Measurements from ENCODE around the gene FAAH2.
"Not testable (repeated sequence)": the region's sequence is repeated elsewhere in the genome, so short reads cannot be mapped to it uniquely, and the experiment has no call there.

Gene FAAH2, protein sequence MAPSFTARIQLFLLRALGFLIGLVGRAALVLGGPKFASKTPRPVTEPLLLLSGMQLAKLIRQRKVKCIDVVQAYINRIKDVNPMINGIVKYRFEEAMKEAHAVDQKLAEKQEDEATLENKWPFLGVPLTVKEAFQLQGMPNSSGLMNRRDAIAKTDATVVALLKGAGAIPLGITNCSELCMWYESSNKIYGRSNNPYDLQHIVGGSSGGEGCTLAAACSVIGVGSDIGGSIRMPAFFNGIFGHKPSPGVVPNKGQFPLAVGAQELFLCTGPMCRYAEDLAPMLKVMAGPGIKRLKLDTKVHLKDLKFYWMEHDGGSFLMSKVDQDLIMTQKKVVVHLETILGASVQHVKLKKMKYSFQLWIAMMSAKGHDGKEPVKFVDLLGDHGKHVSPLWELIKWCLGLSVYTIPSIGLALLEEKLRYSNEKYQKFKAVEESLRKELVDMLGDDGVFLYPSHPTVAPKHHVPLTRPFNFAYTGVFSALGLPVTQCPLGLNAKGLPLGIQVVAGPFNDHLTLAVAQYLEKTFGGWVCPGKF

GRCh38 chrX:57286507-57287251, at the start of gene FAAH2:
Gene FAAH2, plus strand, starts transcription at chrX:57286706. Its CDS starts 120 bp downstream, at chrX:57286826.
- DNase-seq (ENCODE audit: low spot score) = no peak

DNA sequence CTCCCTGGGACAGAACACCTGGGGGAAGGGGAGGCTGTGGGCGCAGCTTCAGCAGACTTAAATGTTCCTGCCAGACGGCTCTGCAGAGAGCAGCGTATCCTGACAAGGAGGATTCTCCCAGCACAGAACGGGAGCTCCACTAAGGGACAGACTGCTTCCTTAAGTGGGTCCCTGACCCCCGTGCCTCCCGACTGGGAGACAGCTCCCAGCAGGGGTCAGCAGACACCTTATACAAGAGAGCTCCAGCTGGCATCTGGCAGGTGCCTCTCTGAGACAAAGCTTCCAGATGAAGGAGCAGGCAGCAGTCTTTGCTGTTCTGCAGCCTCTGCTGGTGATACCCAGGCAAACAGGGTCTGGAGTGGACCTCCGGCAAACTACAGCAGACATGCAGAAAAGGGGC, 44.5 kb upstream of the FAAH2 start:
- no peak for DNase-seq (ENCODE audit: low spot score)

DNA sequence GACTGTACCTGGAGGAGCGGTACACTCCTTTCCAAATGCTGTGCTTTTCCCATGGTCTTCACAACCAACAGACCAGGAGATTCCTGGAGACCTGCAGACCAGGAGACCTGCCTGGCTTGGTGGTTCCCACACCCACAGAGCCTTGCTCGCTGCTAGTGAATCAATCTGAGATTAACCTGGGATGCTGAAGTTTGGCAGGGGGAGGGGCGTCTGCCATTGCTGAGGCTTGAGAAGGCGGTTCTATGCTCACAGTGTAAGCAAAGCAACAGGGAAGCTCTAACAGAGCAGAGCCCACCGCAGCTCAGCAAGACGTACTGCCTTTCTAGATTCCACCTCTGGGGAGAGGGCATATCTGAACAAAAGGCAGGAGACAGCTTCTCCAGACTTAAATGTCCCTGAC, 34.5 kb upstream of the FAAH2 start:
- no peak for DNase-seq (ENCODE audit: low spot score)

DNA sequence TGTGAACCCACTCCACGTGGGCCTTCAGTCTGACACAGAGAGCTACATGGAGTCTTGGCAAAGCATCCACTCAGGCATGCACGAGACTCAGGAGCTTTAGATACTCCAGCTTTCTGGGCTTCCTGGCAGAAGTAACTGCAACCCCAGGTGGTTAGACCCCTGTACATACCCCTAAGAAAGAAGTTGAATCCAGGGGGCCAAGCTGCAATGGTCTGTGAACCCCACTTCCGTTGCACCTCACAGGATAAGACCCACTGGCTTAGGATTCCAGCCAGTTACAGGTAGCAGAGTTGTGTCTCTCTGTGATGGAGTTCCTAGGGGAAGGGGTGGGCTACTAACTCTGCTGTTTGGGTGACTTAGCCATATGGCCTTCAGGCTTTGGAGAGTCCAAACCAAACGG, 21.4 kb upstream of the FAAH2 start:
- DNase-seq (ENCODE audit: low spot score) = no peak

DNA sequence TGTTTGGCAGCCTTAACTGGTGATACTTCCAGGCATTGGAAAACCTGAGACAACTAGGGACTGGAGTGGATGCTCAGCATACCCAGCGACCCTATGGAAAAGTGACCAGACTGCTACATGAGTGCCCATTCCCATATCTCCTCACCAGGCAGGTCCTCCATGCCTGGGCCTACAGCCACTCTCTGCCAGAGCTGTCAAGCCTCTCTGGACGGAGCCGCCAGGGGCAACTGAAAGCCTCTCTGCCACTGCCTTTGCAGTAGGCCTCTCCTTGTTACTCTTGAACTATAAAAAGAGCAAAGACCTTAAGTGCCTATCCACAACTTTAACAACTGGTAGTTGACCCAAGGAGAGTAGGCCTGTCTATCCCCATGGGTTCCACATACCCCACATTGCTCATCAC, 20.2 kb upstream of the FAAH2 start:
- DNase-seq (ENCODE audit: low spot score) = no peak

DNA sequence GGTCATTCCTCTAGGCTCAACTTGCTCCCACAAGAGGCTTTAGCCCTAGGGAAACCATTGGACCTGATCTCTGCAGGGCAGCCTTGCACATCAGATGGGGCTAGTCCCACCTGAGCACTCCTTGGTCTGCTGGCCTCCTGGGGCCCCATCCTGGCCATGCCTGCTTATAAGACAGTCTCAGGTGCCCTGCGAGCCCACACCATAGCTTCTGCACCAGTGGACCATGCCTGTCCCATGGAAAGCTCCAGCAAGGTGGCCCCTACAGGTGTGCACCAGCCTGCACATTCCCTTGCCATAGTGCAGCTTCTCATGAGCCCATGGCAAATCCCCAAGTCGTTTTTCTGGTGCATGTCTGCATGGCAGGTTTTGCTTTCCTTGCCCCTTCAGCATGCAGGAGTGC, 19.6 kb upstream of the FAAH2 start:
- no peak for DNase-seq (ENCODE audit: low spot score)

DNA sequence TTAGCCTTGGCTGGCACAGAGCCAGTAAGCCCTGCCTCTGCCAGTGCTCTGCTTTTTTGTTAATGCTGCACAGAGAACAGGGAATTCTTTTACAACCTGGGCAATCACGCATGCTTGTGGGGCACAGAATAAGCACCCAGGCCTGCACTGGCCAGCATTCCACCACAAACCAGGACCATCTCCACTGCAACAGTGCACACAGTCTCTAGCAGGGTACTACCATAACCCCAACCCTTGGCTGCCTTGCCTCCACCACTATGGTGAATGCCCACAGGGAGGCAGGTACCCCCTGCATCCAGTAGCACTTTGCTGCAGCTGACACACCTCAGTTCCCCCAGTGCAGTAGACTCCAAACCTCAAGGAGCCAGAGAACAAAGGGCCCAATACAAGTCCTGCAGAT, 19.2 kb upstream of the FAAH2 start:
- DNase-seq (ENCODE audit: low spot score) = no peak

GRCh38 chrX:57270980-57271379, 15.5 kb upstream of the FAAH2 start:
- no peak for DNase-seq (ENCODE audit: low spot score)

- DNase-seq (ENCODE audit: low spot score) = no peak
Measured at GRCh38 chrX:57282568-57282967, 3.9 kb upstream of the FAAH2 start.

GRCh38 chrX:57285001-57285400, 1.5 kb upstream of the FAAH2 start:
- DNase-seq (ENCODE audit: low spot score) = no peak

DNA sequence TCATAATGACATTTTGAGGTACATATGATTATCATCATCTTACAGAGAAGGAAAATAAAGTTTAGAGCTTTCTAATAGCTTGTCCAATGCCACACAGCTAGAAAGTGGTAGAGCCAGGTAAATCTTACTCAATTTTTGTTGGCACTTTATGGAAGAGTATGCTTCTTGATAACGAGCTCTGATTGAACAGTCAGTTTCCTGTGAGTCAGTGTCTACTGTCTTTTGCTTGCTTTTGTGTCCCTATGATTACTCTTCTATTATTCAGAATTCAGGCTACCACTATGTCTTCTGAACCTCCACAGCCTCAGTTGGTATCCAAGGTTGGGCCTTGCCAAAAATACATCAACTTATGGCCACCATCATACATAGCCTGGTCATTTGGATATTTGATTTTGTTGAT, 2.6 kb downstream of the FAAH2 start:
- no peak for DNase-seq (ENCODE audit: low spot score)

DNA sequence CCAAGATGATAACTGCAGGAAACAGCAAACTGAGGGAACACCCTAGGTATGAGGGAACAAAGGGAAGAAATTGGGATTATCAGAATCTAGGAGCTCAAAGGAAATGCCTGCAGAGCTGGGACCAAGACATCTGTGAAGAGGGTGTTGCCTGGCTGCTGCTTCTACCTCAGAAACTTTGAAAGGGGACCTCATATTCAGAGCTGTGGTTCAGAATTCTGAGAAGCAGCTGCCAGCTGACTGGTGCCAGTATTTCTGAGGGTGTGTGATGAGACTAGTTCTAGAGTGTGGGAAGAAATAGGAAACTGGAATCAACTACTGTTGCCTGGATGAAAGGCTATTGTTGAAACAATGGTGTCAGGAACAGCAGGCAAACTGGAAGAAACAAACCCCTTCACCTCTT, 8.5 kb downstream of the FAAH2 start:
- no peak for DNase-seq (ENCODE audit: low spot score)

DNA sequence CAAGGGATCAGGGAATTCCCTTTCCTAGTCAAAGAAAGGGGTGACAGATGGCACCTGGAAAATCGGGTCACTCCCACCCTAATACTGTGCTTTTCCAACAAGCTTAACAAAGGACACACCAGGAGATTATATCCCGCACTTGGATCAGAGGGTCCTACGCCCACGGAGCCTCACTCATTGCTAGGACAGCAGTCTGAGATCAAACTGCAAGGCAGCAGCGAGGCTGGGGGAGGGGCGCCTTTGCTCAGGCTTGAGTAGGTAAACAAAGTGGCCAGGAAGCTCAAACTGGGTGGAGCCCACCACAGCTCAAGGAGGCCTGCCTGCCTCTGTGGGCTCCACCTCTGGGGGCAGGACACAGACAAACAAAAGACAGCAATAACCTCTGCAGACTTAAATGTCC, 9.2 kb downstream of the FAAH2 start:
- DNase-seq (ENCODE audit: low spot score) = not testable (repeated sequence)

- DNase-seq (ENCODE audit: low spot score) = no peak
Measured at GRCh38 chrX:57313583-57314215, 27.2 kb downstream of the FAAH2 start.

DNA sequence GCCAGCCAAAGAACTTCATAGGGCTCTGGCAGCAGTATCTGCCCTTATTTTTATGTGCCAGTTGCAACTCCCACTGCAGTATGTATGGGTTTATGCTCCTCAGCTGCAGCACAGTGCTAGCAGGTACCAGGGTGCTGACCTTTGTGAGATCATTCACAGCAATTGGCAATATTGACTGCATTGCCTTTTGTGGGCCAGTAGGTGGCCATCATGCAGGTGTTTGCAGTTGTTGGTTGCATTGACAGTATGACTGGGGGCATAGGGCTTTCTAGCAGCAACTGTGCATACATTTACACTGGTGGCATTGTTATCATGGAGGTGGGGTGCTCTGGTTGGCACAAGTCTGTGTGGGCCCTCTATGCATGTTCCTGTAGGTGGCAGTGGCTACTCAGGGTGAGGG, 42.5 kb downstream of the FAAH2 start:
- DNase-seq (ENCODE audit: low spot score) = no peak

DNA sequence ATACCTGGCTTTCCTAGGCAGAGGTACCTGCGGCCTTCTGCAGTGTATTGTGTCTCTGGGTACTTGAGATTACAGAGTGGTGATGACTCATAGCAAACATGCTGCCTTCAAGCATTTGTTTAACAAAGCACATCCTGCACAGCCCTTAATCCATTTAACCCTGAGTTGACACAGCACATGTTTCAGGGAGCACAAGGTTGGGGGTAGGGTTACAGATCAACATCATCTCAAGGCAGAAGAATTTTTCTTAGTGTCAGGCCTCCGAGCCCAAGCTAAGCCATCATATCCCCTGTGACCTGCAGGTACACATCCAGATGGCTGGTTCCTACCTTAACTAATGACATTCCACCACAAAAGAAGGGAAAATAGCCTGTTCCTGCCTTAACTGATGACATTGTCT, 49.3 kb downstream of the FAAH2 start:
- DNase-seq (ENCODE audit: low spot score) = not testable (repeated sequence)

GRCh38 chrX:57353472-57354132, 67.1 kb downstream of the FAAH2 start:
- DNase-seq (ENCODE audit: low spot score) = no peak

DNA sequence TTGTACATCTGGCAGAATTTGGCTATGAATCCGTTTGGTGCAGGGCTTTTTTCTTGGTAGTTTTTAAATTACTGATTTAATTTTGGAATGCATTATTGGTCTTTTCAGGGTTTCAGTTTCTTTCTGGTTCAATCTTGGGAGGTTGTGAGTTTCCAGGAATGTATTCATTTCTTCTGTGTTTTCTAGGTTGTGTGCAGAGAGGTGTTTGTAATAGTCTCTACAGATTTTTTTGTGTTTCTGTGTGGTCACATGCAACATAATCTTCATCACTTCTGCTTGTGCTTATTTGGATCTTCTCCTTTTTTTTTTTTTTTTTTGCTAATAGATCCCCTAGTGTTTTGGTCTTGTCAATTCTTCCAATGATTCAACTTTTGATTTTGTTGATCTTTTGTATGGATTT, 77.6 kb downstream of the FAAH2 start:
- no peak for DNase-seq (ENCODE audit: low spot score)

DNA sequence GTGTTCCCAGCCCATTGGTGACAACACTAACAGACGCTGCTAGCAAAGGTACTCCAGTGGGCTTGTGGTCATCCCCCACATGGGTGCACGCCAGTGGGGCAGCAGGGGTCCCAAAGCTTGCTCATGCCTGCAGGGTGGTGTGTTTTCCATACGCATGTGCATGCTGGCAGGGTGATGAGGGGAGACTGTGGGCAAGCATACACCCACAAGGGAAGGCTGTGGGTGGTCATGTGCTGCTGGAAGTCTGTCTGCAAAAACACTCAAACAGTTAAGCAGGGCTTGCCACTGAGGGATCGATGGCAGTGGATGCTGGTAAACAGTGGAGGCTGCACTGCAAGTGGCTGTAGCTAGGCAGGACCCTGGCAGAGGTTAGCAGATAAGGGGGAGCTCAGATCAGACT, 79.9 kb downstream of the FAAH2 start:
- DNase-seq (ENCODE audit: low spot score) = no peak

- DNase-seq (ENCODE audit: low spot score) = no peak
Measured at GRCh38 chrX:57367649-57368048, 81.1 kb downstream of the FAAH2 start.

GRCh38 chrX:57368158-57368557, 81.7 kb downstream of the FAAH2 start:
- DNase-seq (ENCODE audit: low spot score) = no peak

GRCh38 chrX:57379296-57379695, 92.8 kb downstream of the FAAH2 start:
- no peak for DNase-seq (ENCODE audit: low spot score)

All from COLO829 (cell line).